Measurements from ENCODE around the gene TIPARP. TPM values are rescaled to one million over a fixed set of nuclear protein-coding genes. Genes with fewer than 3 reads are reported as not detected.

The TIPARP gene
- total and polyA plus RNA-seq, 2 of the 8 experiments (the other 6 are each of a cell fraction or from before 2014, with no cell fraction given) = 1.6 to 5.8 TPM

GRCh38 chr3:156644958-156645357 is 29.4 kb upstream of the TIPARP start (continued):
- no peak for TF ChIP-seq CHD7 (IDR thresholded peaks at IDR 0.05; ENCODE audit: insufficient replicate concordance, low read length)
- TF ChIP-seq TAF1 (IDR thresholded peaks at IDR 0.05; ENCODE audit: low read depth, low read length) = no peak
- TF ChIP-seq PHF8 (conservative IDR thresholded peaks at IDR 0.05; ENCODE audit: low read depth, low read length) = no peak
- no peak for TF ChIP-seq TAF7 (optimal IDR thresholded peaks at IDR 0.05; ENCODE audit: borderline replicate concordance, low read depth, low read length)
